Measurements from ENCODE around the gene MYO10.
"Not testable (repeated sequence)": the region's sequence is repeated elsewhere in the genome, so short reads cannot be mapped to it uniquely, and the experiment has no call there.

Gene MYO10

DNA sequence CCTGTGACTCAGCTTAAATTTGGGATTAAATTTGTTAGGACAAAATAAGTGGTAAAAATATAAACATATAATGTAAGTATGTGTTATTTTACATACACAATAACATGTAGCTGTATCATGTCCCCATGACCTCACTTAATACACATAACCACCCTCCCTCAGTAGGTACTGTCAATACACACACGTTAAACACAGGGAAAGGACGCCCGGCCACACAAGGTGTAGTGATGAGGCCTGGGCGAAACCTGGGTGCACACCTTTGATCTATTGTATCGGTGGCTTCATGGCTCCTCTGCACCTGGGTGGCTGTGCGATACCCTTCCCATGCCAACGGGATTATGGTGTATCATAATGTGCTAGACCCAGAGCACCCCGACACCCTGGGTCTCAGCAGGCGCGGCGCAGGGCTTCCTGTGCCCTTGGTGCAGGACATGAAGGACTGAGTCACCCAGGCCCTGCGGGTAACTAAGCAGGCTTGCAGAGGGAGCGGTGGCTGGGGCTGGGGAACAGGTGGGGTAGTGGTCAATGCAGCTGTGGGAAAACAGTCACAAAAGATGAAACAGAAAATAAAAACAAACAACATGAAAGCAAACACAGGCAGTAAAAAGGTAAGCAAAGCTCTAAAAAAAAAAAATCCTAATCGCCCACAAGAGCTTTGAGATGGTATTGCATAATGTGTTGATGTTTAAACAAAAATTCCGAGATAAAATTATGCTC is 191.8 kb downstream of the MYO10 start:
- TF ChIP-seq, protein P1, sequence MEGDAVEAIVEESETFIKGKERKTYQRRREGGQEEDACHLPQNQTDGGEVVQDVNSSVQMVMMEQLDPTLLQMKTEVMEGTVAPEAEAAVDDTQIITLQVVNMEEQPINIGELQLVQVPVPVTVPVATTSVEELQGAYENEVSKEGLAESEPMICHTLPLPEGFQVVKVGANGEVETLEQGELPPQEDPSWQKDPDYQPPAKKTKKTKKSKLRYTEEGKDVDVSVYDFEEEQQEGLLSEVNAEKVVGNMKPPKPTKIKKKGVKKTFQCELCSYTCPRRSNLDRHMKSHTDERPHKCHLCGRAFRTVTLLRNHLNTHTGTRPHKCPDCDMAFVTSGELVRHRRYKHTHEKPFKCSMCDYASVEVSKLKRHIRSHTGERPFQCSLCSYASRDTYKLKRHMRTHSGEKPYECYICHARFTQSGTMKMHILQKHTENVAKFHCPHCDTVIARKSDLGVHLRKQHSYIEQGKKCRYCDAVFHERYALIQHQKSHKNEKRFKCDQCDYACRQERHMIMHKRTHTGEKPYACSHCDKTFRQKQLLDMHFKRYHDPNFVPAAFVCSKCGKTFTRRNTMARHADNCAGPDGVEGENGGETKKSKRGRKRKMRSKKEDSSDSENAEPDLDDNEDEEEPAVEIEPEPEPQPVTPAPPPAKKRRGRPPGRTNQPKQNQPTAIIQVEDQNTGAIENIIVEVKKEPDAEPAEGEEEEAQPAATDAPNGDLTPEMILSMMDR (IDR thresholded peaks at IDR 0.05; ENCODE audit: extremely low read depth, missing control alignments): no peak
- no peak for DNase-seq (ENCODE audit: low spot score)

DNA sequence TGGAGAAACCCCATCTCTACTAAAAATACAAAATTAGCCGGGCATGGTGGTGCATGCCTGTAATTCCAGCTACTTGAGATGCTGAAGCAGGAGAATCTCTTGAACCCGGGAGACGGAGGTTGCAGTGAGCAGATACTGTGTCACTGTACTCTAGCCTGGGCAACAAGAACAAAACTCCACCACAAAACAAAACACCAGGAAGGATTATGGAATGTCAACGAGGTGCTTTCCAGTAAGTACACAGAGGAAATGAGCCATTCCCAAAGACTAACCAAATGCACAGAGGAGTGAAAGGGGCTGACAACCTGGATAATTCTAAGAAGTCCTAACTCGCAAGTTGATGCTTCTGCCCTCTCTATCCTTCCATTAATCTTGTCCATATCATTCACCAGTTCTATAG is 193.2 kb downstream of the MYO10 start:
- TF ChIP-seq, protein P1 (IDR thresholded peaks at IDR 0.05; ENCODE audit: extremely low read depth, missing control alignments): no peak
- DNase-seq (ENCODE audit: low spot score): no peak

DNA sequence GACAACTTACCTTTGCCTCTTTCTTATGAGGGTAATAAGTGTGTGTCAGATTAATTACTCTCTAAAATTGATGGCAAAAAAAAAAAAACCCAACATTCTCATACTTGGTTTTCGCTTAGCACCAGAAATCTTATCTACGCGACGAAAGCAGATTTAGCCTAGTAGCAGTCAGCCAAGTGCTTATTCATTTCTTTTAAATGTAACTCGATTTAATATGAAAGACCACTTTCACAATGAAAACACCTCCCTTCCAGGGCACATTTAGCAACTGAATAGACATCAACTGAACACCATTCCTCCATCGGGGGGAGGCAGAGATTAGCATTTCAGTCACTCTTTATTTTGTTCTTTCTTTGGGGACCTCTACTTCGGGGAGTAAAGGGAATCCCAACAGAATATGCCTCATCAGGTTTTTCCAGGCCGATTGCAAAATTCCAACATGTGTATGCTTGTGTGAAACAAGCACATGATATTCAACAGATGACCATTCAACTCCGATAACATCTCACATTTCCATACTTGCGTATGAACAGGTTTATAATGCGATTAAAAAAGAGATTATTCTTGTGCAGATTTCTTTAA is 195.2 kb downstream of the MYO10 start:
- DNase-seq (ENCODE audit: low spot score): no peak
- TF ChIP-seq, protein P1 (IDR thresholded peaks at IDR 0.05; ENCODE audit: extremely low read depth, missing control alignments): no peak

DNA sequence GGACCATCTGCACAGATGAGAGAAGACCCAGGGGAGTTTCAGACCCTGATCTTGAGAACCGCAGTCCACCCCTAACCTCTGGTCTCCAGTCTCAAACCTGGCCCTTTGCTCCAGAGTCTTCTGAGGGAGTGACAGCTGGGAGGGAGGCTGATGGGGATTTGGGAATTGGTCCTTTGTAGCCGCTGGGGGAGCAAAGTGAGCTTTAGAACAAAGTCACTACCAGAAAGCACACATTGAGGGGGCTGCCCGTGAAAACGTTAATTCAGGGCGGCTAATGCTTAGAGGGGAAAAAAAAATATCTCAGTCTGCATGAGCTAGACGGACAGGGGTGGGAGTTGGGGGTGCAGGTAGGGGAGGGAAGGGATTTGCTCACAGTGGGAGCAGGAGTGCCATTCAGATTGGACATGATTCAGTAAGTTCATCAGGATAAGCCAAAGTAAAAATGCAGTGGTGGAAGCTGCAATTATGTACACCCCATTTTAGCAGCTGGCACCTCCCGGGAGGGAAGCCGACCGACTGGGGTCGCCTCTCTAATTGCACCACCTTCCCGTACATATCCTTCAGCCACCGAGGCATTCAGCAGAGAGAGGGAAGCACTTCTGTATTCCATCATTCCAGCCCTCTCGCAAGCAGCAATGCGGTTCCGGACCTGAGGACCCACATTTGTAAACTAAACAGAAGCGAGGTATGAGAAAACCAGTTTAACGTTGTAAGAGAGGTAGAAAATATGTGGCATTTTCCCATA is 195.8 kb downstream of the MYO10 start:
- DNase-seq (ENCODE audit: low spot score): no peak
- TF ChIP-seq, protein P1 (IDR thresholded peaks at IDR 0.05; ENCODE audit: extremely low read depth, missing control alignments): no peak

DNA sequence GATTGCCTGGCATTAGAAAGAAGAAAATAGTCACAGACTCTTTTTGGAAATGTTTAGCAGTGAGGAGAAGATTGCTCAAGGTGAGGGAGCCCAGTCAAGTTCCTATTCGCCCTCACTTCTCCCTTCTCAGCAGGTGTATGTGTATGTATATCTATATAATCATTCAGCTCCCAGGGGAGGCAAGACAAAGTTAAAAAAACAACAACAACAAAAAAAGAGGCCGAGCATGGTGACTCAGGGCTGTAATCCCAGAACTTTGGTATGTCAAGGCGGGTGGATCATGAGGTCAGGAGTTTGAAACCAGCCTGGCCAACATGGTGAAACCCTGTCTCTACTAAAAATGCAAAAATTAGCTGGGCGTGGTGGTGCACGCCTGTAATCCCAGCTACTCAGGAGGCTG is 197.7 kb downstream of the MYO10 start:
- not testable (repeated sequence) for DNase-seq (ENCODE audit: low spot score)

DNA sequence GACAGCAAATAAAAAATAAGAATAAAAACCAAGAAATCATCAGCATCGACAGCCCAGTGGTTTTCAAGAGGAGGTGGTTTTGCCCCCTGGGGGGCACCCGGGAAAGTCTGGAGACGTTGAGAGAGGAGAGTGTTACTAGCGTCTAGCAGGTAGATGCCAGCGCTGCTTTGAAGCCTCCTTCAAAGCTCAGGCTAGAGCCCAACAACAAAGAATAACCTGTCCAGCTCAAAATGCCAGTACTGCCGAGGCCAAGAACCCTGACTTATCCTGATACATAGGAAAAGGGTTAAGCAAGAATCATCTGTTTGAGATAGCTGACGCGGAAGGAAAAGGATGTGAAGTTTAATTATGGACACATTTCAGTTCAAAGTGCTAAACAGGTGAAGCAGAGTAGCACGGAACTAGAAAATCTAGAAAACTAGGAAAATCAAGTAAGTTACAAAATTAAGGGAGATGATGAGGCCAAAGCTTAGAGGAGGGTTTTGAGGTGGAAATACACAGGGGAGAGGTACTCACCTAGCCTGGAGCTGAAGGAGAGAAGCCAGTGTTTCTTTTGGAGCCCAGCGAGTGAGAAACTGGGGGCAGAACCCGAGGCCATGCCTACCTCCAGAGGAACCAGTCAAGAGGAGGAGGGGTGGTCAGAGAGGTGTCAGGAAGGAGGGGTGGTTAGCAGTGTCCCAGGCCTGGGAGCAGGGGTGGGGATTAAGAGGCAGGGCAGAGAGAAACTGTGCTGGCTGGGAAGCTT is 198.3 kb downstream of the MYO10 start:
- no peak for DNase-seq (ENCODE audit: low spot score)
- TF ChIP-seq, protein P1 (IDR thresholded peaks at IDR 0.05; ENCODE audit: extremely low read depth, missing control alignments): no peak

DNA sequence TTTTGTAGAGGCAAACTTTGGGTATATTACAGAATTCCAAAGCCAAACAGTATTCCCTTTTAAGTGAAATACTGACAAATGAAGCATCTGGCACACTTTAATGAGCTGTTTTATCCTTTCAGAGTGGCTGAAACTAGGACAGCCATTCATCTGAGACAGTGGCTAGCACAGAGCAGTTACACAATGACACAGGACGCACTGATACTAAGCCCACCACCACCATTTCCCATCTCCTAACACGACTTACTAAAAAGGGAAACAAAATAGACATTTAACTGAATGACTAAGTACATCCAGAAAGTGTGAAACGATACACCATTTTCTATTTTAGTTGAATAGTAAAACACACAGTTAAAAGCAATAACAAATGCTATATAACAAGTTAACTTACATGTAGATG is 198.9 kb downstream of the MYO10 start:
- no peak for DNase-seq (ENCODE audit: low spot score)
- TF ChIP-seq, protein P1 (IDR thresholded peaks at IDR 0.05; ENCODE audit: extremely low read depth, missing control alignments): no peak
